ENCODE results near the gene TMIE.
"Not testable (repeated sequence)": the region's sequence is repeated elsewhere in the genome, so short reads cannot be mapped to it uniquely, and the experiment has no call there.

DNA sequence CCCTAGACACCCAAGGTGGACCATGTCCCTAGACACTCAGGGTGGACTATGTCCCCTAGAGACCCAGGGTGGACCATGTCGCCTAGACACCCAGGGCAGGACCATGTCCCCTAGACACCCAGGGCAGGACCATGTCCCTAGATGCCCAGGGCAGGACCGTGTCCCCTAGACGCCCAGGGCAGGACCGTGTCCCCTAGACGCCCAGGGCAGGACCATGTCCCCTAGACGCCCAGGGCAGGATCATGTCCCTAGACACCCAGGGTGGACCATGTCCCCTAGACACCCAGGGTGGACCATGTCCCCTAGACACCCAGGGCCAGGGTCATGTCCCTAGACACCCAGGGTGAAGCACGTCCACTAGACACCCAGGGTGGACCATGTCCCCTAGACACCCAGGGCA, 3.2 kb downstream of the TMIE start:
- TF ChIP-seq, protein P1, sequence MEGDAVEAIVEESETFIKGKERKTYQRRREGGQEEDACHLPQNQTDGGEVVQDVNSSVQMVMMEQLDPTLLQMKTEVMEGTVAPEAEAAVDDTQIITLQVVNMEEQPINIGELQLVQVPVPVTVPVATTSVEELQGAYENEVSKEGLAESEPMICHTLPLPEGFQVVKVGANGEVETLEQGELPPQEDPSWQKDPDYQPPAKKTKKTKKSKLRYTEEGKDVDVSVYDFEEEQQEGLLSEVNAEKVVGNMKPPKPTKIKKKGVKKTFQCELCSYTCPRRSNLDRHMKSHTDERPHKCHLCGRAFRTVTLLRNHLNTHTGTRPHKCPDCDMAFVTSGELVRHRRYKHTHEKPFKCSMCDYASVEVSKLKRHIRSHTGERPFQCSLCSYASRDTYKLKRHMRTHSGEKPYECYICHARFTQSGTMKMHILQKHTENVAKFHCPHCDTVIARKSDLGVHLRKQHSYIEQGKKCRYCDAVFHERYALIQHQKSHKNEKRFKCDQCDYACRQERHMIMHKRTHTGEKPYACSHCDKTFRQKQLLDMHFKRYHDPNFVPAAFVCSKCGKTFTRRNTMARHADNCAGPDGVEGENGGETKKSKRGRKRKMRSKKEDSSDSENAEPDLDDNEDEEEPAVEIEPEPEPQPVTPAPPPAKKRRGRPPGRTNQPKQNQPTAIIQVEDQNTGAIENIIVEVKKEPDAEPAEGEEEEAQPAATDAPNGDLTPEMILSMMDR (IDR thresholded peaks at IDR 0.05) = not testable (repeated sequence)
- TF ChIP-seq POLR2A (IDR thresholded peaks at IDR 0.05) = not testable (repeated sequence)

Data from uterus (tissue), 2 donors.